Duodenal mucosa (tissue), 2 donors: ENCODE measurements around the gene INTS6.

Experiments used
- H3K27ac ChIP-seq: one replicate; pipeline ENCODE4 v1.7.0; 2013; ENCODE audit warnings: low read depth, low read length
- H3K27me3 ChIP-seq, 2 donors: one replicate each; pipeline ENCODE4 v1.7.0; 2013; ENCODE audit warnings: low read length in 2 of 2, control low read depth in 1 of 2; ENCODE audit not compliant: insufficient read depth in 2 of 2, control insufficient read depth in 1 of 2
- H3K36me3 ChIP-seq, 2 donors: one replicate each; pipeline ENCODE4 v1.7.0; 2013; ENCODE audit warnings: low read length in 2 of 2, control low read depth in 1 of 2; ENCODE audit not compliant: insufficient read depth in 2 of 2, control insufficient read depth in 1 of 2
- H3K4me1 ChIP-seq, 2 donors: one replicate each; pipeline ENCODE4 v1.7.0; 2013; ENCODE audit warnings: low read length in 2 of 2, control low read depth in 1 of 2; ENCODE audit not compliant: insufficient read depth in 2 of 2, control insufficient read depth in 1 of 2
- H3K4me3 ChIP-seq, 2 donors: one replicate each; pipeline ENCODE4 v1.7.0; 2013; ENCODE audit warnings: low read length in 2 of 2, low read depth in 1 of 2
- H3K9ac ChIP-seq, 2 donors: one replicate each; pipeline ENCODE4 v1.7.0; 2013; ENCODE audit warnings: low read length in 2 of 2, low read depth in 1 of 2
- H3K9me3 ChIP-seq, 2 donors: one replicate each; pipeline ENCODE4 v1.7.0; 2013; ENCODE audit warnings: low read length in 2 of 2, control low read depth in 1 of 2; ENCODE audit not compliant: control insufficient read depth in 1 of 2

INTS6 gene

DNA sequence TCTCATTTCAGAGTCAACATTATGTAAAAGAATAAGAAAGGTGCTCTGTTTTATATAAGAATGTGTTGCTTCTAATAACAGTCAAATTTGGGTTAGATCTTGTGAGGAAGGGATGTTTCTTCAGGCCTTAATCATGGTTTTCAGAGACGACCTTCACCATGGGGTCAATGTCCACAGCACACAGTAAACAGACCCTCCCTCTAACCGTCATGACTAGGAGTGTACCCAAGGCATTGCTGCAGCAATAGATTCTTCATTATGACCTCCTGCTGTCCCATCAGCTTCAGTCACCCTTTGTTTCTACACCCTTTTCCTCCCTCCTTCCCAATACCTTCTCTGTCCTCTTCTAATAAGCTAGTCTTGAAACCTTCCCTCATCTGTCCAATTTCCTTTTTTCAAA, 97.6 kb downstream of the INTS6 start:
- Histone ChIP-seq H3K9ac (no peak overlapping the region), H3K36me3 (no peaks in the 10 kb centered on the region), H3K27me3 (no peaks in the 10 kb centered on the region), H3K9me3 (no peaks in the 10 kb centered on the region), H3K4me3 (no peak overlapping the region), H3K4me1 (peaks cover 0 to 4% of the 10 kb centered on the region in 2 donors), H3K27ac (no peak overlapping the region)

DNA sequence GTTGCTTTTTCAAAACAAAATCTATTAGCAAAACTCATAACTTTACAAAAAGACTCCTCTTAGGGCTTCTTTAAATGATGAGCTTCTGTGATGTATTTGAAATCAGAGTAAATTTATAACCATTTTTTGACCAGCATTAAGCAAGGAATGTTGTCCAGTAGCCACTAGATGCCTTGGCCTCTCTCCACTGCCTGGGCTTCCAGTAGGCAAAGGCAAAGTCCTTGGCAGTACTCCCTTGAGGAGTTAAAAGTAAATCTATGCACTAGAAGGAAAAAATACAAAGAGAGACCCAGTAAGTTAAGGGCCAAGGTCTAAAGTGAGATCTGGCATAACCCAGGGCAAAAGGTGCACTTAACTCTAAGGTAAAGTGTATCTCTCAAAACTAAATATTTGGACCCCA, 103.8 kb downstream of the INTS6 start:
- Histone ChIP-seq H3K9ac (no peak overlapping the region), H3K4me3 (no peak overlapping the region), H3K36me3 (no peaks in the 10 kb centered on the region), H3K4me1 (no peaks in the 10 kb centered on the region), H3K27ac (no peak overlapping the region), H3K27me3 (no peaks in the 10 kb centered on the region), H3K9me3 (no peaks in the 10 kb centered on the region)

DNA sequence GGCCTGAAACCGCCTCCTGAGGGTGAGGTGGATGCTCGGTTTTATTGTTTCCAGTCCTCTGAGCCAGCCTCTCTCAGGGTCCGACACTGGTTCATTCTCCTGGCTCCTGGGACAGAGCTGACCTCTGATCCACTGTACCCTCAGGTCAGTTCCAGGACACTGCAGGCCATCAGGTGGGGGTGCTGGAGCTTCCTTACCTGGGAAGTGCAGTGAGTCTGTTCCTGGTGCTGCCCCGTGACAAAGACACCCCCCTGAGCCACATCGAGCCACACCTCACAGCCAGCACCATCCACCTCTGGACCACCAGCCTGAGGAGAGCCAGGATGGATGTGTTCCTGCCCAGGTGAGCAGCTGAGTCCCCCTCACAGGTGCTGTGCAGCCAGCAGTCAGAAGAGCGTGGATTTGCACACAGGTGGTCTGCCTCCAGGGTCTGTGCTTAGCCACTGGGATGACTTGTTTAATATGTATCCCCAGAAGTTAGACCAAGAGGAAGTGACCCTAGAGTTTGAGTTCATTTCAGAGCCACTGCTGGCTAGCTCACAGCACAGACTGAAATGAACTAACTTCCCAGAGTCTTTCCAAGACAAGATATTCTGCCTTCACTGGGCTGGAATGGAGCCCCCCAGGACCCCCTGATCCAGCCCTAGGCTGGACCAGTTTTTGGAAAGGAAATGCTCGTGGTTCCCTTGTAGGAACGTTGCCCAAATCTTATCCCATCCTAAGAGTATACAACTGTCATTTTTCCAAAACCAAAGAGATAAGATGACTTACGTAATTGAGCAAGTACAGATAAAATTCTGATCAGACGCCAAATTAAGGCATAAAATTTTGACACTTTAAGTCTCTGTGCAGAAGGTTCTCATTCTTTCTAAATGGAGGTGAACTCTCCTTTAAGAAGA, 104.5 kb downstream of the INTS6 start:
- Histone ChIP-seq H3K27ac (no peak overlapping the region), H3K9me3 (no peaks in the 10 kb centered on the region), H3K27me3 (no peaks in the 10 kb centered on the region), H3K9ac (no peak overlapping the region), H3K4me1 (no peaks in the 10 kb centered on the region), H3K4me3 (no peak overlapping the region), H3K36me3 (no peaks in the 10 kb centered on the region)

DNA sequence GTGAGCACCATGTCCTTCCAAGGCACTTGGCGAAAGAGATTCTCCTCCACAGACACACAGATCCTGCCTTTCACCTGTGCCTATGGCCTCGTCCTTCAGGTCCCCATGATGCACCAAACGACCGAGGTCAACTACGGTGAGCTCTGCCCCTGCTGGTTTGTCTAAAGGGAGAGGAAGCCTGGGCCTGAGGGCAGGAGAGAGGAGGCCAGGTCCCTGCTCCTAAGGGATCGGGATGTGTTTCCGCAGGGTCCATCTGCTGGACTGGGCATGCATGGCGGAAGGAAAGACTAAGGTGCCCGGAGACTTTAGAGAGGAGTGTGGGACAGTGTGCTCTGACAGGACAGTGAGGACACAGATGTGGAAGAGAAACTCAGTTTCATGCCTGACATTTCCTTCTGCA, 105.7 kb downstream of the INTS6 start:
- Histone ChIP-seq H3K9me3 (no peaks in the 10 kb centered on the region), H3K4me3 (no peak overlapping the region), H3K4me1 (no peaks in the 10 kb centered on the region), H3K27me3 (no peaks in the 10 kb centered on the region), H3K36me3 (no peaks in the 10 kb centered on the region), H3K27ac (no peak overlapping the region), H3K9ac (no peak overlapping the region)

DNA sequence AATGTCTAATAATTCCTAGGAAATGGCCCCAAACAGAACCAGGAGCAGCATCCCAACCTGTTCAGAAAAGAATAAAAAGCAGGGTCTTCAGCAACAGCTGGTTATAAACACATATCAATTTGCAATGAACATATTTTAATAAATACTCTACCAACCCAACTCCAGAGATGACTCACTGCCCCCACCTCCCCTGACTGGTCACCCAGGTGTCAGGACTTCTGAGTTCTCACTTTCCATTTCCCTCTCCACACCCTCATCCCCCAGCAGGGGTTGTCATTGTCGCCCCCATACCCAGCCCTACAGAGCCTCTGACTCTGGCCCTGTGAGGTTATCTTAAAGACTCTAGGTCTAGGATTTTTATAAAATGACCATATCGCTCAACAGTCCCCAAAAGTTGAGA, 106.4 kb downstream of the INTS6 start:
- H3K36me3 ChIP-seq = no peaks in the 10 kb centered on the region
- H3K4me3 ChIP-seq = no peak overlapping the region
- no peaks in the 10 kb centered on the region for H3K9me3 ChIP-seq
- H3K27ac ChIP-seq = no peak overlapping the region
- no peak overlapping the region for H3K9ac ChIP-seq
- peaks cover under 1% of the 10 kb centered on the region in 2 donors for H3K4me1 ChIP-seq
- H3K27me3 ChIP-seq = no peaks in the 10 kb centered on the region

DNA sequence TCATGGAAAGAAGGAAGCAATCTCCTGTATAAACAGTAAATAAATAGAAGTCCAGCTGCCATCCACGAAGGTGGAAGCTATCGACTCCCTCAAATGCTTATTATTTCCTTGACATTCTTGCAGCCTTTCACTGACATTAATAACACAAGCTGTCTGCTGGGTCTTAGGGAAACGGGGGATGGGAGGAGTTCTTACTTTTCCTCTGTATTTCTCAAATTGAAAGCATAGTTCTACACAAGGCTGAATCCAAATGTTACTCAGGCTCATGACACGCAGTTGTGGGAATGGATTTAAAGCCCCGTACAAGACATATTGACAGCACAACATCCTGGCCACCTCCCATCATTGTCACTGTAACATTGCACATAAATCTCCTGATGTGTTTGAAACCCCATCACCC, 109.4 kb downstream of the INTS6 start:
- no peaks in the 10 kb centered on the region for H3K27me3 ChIP-seq
- H3K9ac ChIP-seq = no peak overlapping the region
- H3K4me3 ChIP-seq = no peak overlapping the region
- H3K36me3 ChIP-seq = no peaks in the 10 kb centered on the region
- H3K4me1 ChIP-seq = peaks cover 9% of the 10 kb centered on the region in 2 donors
- H3K27ac ChIP-seq = no peak overlapping the region
- H3K9me3 ChIP-seq = no peaks in the 10 kb centered on the region

DNA sequence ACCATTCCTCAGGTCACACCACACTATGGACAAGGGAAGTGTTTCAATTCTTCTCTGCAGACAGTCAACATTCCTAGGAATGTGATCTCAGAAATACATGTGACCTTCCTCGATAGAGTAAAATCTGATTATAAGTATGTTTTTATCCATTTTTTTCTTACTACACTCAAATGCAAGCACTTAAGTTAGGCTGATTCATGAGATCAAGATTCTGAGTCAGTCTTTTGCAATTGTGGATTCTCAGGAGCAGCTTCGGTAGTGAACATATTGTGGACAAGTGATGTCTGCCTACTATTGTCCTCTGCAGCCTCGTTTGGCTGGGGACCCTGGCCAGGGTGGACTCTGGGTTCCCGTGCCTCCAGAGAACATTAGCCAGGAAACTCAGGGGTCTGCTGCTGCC, 110.1 kb downstream of the INTS6 start:
- Histone ChIP-seq H3K4me3 (no peak overlapping the region), H3K36me3 (no peaks in the 10 kb centered on the region), H3K4me1 (peaks cover 9% of the 10 kb centered on the region in 2 donors), H3K27me3 (no peaks in the 10 kb centered on the region), H3K9ac (no peak overlapping the region), H3K9me3 (no peaks in the 10 kb centered on the region), H3K27ac (no peak overlapping the region)

DNA sequence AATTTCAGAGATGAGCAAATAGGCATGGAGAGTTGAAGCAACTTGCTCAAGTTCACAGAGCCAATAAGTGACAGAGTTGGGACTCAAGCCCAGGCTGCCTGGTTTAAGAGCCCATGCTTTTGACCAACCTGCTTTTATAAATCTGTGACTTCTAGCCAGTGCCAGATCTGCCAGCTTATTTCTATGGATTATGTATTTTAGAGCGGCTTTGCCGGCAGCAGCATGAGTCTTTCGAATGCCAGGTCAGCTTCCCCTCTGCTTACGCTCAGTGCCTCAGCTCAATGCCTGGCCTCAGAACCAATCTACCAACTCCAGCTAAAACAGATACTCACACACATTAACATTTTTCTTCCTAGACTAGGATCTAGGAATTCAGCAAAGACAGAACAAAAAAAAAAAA, 111.0 kb downstream of the INTS6 start:
- Histone ChIP-seq H3K27me3 (no peaks in the 10 kb centered on the region), H3K4me3 (no peak overlapping the region), H3K9ac (no peak overlapping the region), H3K4me1 (peaks cover 9% of the 10 kb centered on the region in 2 donors), H3K9me3 (no peaks in the 10 kb centered on the region), H3K36me3 (no peaks in the 10 kb centered on the region), H3K27ac (no peak overlapping the region)

DNA sequence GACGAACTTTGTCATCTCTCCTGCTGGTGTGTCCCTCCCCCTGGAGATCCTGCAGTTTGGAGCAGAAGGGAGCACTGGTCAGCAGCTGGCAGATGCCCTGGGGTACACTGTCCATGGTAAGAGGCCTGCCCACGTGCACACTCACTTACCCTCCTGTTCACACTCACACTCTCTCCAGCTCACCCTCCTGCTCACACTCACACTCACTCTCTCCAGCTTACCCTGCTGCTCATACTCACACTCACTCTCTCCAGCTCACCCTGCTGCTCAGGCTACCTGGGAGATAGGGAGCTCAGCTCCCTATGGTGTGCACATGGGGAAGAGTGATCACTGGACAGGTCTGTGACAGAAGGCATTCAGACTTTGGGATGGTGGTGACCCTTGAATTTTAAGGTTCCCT, 111.6 kb downstream of the INTS6 start:
- Histone ChIP-seq H3K36me3 (no peaks in the 10 kb centered on the region), H3K27me3 (no peaks in the 10 kb centered on the region), H3K4me1 (peaks cover 9% of the 10 kb centered on the region in 2 donors), H3K4me3 (no peak overlapping the region), H3K9me3 (no peaks in the 10 kb centered on the region), H3K27ac (no peak overlapping the region), H3K9ac (no peak overlapping the region)

DNA sequence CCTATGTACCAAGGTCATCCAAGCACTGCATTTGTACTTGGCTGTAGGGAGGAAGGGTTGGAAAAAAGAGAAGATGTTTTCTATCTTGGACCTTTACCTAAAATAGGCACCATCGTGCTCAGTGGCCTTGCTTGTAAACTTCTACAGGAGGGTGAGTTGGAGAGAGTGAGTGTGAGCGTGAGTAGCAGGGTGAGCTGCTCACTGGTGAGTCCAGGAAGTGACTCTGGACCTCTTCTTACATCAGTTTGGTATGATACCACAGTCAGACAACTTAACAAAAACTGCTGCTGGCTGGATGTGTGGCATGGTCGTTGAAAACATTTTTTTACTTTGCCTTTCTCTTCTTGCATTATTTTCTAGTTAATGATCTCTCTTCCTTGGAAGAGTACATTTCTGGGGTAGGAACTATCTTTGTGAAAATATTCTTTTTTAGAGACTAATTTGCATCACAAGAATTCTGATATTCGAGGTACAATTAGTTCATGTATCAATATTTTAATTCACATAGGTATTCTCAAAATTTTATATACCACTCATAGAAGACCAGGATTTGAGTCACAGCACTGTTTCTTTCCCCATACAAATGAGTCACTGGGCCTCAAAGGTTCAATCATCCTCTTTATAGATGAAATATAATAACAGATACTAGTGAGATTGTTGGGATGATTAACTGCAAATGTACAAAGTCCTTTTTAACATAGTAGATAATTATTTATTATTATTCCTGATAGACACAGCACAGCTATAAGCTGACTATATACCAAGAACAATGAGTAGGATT, 112.7 kb downstream of the INTS6 start:
- Histone ChIP-seq H3K9me3 (no peaks in the 10 kb centered on the region), H3K4me1 (peaks cover 9% of the 10 kb centered on the region in 2 donors), H3K4me3 (no peak overlapping the region), H3K9ac (no peak overlapping the region), H3K36me3 (no peaks in the 10 kb centered on the region), H3K27ac (no peak overlapping the region), H3K27me3 (no peaks in the 10 kb centered on the region)
